NCI-H446 (cell line): ENCODE measurements around the gene GAS6.
"Not testable (repeated sequence)": the region's sequence is repeated elsewhere in the genome, so short reads cannot be mapped to it uniquely, and the experiment has no call there.

Experiments
- DNase-seq, 2 experiments: peaks; one replicate each; lab custom pipeline; 2025; lab: John Stamatoyannopoulos, UW

GAS6 gene

GRCh38 chr13:113806104-113806471 lies 57.8 kb downstream of the GAS6 start:
- DNase-seq, result no peak

GRCh38 chr13:113805431-113806103 lies 58.3 kb downstream of the GAS6 start:
- DNase-seq, result no peak

GRCh38 chr13:113804703-113805430 lies 59.0 kb downstream of the GAS6 start:
- DNase-seq, result no peak

- no peak for DNase-seq
These were observed 59.7 kb downstream of the GAS6 start for GRCh38 chr13:113804017-113804702.

- no peak for DNase-seq
These were observed 60.4 kb downstream of the GAS6 start for GRCh38 chr13:113803409-113804016.

GRCh38 chr13:113802761-113803160 lies 61.1 kb downstream of the GAS6 start:
- no peak for DNase-seq

- DNase-seq, result no peak
These were observed 61.8 kb downstream of the GAS6 start for GRCh38 chr13:113802090-113802531.

- no peak for DNase-seq
These were observed 62.5 kb downstream of the GAS6 start for GRCh38 chr13:113801289-113801961.

- DNase-seq, result no peak
These were observed 63.3 kb downstream of the GAS6 start for GRCh38 chr13:113800576-113800926.

GRCh38 chr13:113798200-113798811 lies 65.6 kb downstream of the GAS6 start:
- DNase-seq, result no peak

- DNase-seq, result no peak
These were observed 66.8 kb downstream of the GAS6 start for GRCh38 chr13:113796964-113797676.

GRCh38 chr13:113796211-113796963 lies 67.5 kb downstream of the GAS6 start:
- no peak for DNase-seq

- not testable (repeated sequence) for DNase-seq
These were observed 68.5 kb downstream of the GAS6 start for GRCh38 chr13:113795362-113795761.

GRCh38 chr13:113794764-113795173 lies 69.1 kb downstream of the GAS6 start:
- no peak for DNase-seq

- DNase-seq, result no peak
These were observed 69.8 kb downstream of the GAS6 start for GRCh38 chr13:113794086-113794485.

- DNase-seq, result no peak
These were observed 70.2 kb downstream of the GAS6 start for GRCh38 chr13:113793718-113794085.

- DNase-seq, result no peak
These were observed 70.8 kb downstream of the GAS6 start for GRCh38 chr13:113792886-113793717.

GRCh38 chr13:113792236-113792770 lies 71.6 kb downstream of the GAS6 start:
- DNase-seq, result no peak

- DNase-seq, result no peak
These were observed 72.1 kb downstream of the GAS6 start for GRCh38 chr13:113791761-113792160.
